ENCODE results near the gene PARD6G. TPM values are rescaled to one million over a fixed set of nuclear protein-coding genes. Genes with fewer than 3 reads are reported as not detected.
"Not testable (repeated sequence)": the region's sequence is repeated elsewhere in the genome, so short reads cannot be mapped to it uniquely, and the experiment has no call there.

PARD6G gene
- total and polyA plus RNA-seq, 2 experiments from 2014 or later: 8.0 to 8.7 TPM

DNA sequence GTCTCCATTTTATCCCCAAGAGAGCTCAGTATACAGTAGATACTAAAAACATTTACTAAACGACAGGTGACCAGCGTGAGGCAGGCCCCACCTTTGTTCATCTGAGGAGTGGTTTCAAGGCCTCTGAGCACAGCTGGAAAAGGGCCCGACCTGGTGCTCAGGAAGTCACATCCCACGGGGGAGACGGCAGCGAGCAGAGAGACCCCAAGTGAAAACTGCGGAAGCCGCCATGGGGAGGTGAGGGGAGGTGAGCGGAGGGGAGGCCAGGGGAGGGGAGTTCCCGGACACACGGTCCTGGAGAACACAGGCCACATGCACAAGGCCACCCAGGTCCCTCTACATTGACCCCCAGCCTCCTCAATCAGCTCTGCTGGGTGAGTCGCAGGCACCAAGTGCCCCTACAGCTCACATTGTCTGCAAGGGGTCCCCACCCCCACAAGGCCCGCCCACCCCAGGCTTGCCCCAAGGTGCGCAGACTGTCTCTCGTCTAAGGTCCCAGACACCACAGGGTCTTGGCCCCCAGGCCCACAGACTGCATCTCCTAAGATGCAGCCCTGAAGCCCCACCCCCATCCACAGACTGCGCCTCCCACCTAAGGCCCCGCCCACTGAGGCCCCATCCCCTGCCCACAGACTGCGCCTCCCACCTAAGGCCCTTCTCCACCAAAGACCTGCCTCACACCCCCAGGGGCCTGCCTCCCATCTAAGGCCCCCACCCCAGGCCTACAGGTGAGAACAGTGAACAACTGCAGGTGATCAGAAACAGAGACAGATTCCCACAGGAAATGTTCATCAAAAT, 19.1 kb downstream of the PARD6G start:
- Histone ChIP-seq H3K9me3 (ENCODE audit: low read depth) (no peaks in the 10 kb centered on the region), H3K27ac (no peak overlapping the region), H3K36me3 (no peaks in the 10 kb centered on the region), H3K4me1 (ENCODE audit: low read depth) (no peaks in the 10 kb centered on the region), H3K27me3 (no peaks in the 10 kb centered on the region), H3K4me3 (no peak overlapping the region)
- TF ChIP-seq CTCF (IDR thresholded peaks at IDR 0.05; ENCODE audit: low read depth, low read length): no peak
- DNase-seq (ENCODE audit: low read depth in 1 of 2, low spot score in 1 of 2): no peak

DNA sequence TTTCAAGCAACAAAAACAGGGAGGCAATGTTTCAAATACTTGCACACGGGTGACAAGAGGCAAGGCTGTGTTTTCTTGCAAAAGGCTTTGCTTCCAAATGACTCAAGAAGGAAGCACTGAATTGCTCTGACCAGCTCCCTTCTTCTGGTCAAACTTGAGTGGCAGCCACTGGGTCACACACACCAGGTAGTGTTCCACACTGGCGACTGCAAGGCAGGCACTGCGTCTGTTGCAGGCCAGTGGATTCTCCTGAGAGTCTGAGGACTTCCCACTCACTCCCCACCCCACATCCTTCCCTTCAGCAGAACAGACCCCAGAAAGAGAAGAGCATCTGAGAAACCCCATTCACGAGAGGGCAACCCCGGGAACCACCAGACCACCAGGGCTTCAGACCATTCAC, 19.8 kb downstream of the PARD6G start:
- Histone ChIP-seq H3K27me3 (no peaks in the 10 kb centered on the region), H3K9me3 (ENCODE audit: low read depth) (no peaks in the 10 kb centered on the region), H3K4me1 (ENCODE audit: low read depth) (no peaks in the 10 kb centered on the region), H3K4me3 (no peak overlapping the region), H3K36me3 (no peaks in the 10 kb centered on the region), H3K27ac (no peak overlapping the region)
- no peak for DNase-seq (ENCODE audit: low read depth in 1 of 2, low spot score in 1 of 2)
- TF ChIP-seq CTCF (IDR thresholded peaks at IDR 0.05; ENCODE audit: low read depth, low read length): no peak

GRCh38 chr18:80225685-80226084, 21.6 kb downstream of the PARD6G start:
- no peak overlapping the region for H3K27ac ChIP-seq
- H3K4me3 ChIP-seq: no peak overlapping the region
- no peak for DNase-seq (ENCODE audit: low read depth in 1 of 2, low spot score in 1 of 2)
- TF ChIP-seq CTCF (IDR thresholded peaks at IDR 0.05; ENCODE audit: low read depth, low read length): no peak
- no peaks in the 10 kb centered on the region for H3K9me3 ChIP-seq (ENCODE audit: low read depth)
- no peaks in the 10 kb centered on the region for H3K27me3 ChIP-seq
- no peaks in the 10 kb centered on the region for H3K36me3 ChIP-seq
- no peaks in the 10 kb centered on the region for H3K4me1 ChIP-seq (ENCODE audit: low read depth)

DNA sequence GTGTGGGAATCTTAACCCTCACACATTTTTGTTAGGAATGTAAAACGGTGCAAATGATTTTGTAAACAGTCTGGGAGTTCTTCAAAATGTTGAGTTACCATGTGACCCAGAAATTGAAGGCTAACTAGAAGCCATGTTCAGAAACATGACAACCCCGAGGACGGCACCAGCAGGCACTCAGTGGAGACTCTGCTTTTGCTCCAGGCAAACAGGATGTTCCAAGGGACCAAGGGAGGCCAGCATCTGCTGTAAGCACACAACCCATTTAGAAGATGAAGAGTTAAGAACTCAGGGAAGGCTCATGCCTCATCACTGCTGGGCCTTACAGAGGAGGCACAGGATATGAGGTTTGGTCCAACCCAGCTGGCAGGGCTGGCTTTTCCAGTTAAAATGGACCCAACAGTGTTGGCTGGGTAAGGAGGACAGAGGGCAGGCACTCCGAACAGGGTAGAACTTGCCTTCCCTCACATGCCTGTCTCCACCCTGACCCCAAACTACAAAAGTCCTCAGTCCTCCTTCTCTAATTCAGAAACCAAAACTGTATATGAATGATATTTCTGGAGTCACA, 23.6 kb downstream of the PARD6G start:
- Histone ChIP-seq H3K36me3 (no peaks in the 10 kb centered on the region), H3K9me3 (ENCODE audit: low read depth) (no peaks in the 10 kb centered on the region), H3K27ac (no peak overlapping the region), H3K27me3 (no peaks in the 10 kb centered on the region), H3K4me1 (ENCODE audit: low read depth) (no peaks in the 10 kb centered on the region), H3K4me3 (no peak overlapping the region)
- DNase-seq (ENCODE audit: low read depth in 1 of 2, low spot score in 1 of 2): no peak
- no peak for TF ChIP-seq CTCF (IDR thresholded peaks at IDR 0.05; ENCODE audit: low read depth, low read length)

GRCh38 chr18:80219488-80219887, 27.8 kb downstream of the PARD6G start:
- not testable (repeated sequence) for H3K9me3 ChIP-seq (ENCODE audit: low read depth); H3K27me3 ChIP-seq; H3K36me3 ChIP-seq; H3K4me1 ChIP-seq (ENCODE audit: low read depth); DNase-seq (ENCODE audit: low read depth in 1 of 2, low spot score in 1 of 2); H3K27ac ChIP-seq; H3K4me3 ChIP-seq

All from cardiac muscle cell (in vitro differentiated cells and primary cell).